HG03095 (cell line): Measurements from ENCODE around the gene ACTL7B.
"Not testable (repeated sequence)": the region's sequence is repeated elsewhere in the genome, so short reads cannot be mapped to it uniquely, and the experiment has no call there.

Experiments used
- ATAC-seq: cut with Tn5 transposase; IDR thresholded peaks from one replicate; pipeline ENCODE4 v1.9.1; 2021; ENCODE audit warnings: moderate library complexity; ENCODE audit not compliant: unreplicated experiment

The ACTL7B gene

GRCh38 chr9:108869092-108869725, 13.4 kb upstream of the ACTL7B start:
- no peak for ATAC-seq

GRCh38 chr9:108867829-108868228, 12.0 kb upstream of the ACTL7B start:
- no peak for ATAC-seq

- ATAC-seq, result no peak
Observed at GRCh38 chr9:108867116-108867515, 11.3 kb upstream of the ACTL7B start.

- ATAC-seq, result no peak
Observed at GRCh38 chr9:108866001-108866420, 10.2 kb upstream of the ACTL7B start.

- no peak for ATAC-seq
Observed at GRCh38 chr9:108865037-108865436, 9.3 kb upstream of the ACTL7B start.

GRCh38 chr9:108864446-108864845, 8.7 kb upstream of the ACTL7B start:
- ATAC-seq, result no peak

- ATAC-seq, result no peak
Observed at GRCh38 chr9:108863891-108864290, 8.1 kb upstream of the ACTL7B start.

GRCh38 chr9:108861997-108862396, 6.2 kb upstream of the ACTL7B start, which contains the start of gene ACTL7A:
TSS of gene ACTL7A (plus strand) at chr9:108862266. CDS start at chr9:108862323, 57 bp downstream.
- ATAC-seq, result no peak

GRCh38 chr9:108861464-108861863, 5.7 kb upstream of the ACTL7B start:
- ATAC-seq, result no peak

GRCh38 chr9:108860764-108861163, 5.0 kb upstream of the ACTL7B start:
- no peak for ATAC-seq

GRCh38 chr9:108860354-108860753, 4.6 kb upstream of the ACTL7B start:
- no peak for ATAC-seq

GRCh38 chr9:108859459-108860114, 3.8 kb upstream of the ACTL7B start:
- no peak for ATAC-seq

GRCh38 chr9:108857572-108857971, 1.8 kb upstream of the ACTL7B start:
- no peak for ATAC-seq

- ATAC-seq, result no peak
Observed at GRCh38 chr9:108855529-108855886, 278 bp downstream of the ACTL7B start.

- no peak for ATAC-seq
Observed at GRCh38 chr9:108854641-108855528, 901 bp downstream of the ACTL7B start.

- ATAC-seq, result no peak
Observed at GRCh38 chr9:108854094-108854493, 1.7 kb downstream of the ACTL7B start.

GRCh38 chr9:108852079-108852478, 3.7 kb downstream of the ACTL7B start:
- ATAC-seq, result no peak

GRCh38 chr9:108851138-108851537, 4.6 kb downstream of the ACTL7B start:
- ATAC-seq, result no peak

GRCh38 chr9:108850293-108850897, 5.4 kb downstream of the ACTL7B start:
- no peak for ATAC-seq

GRCh38 chr9:108848296-108848695, 7.5 kb downstream of the ACTL7B start:
- ATAC-seq, result not testable (repeated sequence)

GRCh38 chr9:108845947-108846346, 9.8 kb downstream of the ACTL7B start:
- ATAC-seq, result no peak
